Right renal pelvis (tissue), 4 donors: ENCODE data around the gene PNKP. TPM values are rescaled to one million over a fixed set of nuclear protein-coding genes. Genes with fewer than 3 reads are reported as not detected.

Experiments used
- DNase-seq, 4 donors: peaks; one replicate each; pipeline ENCODE4 v3.0.0-alpha.2; 2013; ENCODE audit warnings: low read depth in 4 of 4, low spot score in 3 of 4, missing footprints in 1 of 4
- polyA plus RNA-seq, 4 donors: library from polyadenylated mRNA; unstranded; fragments of 120-200 nt; gene quantifications; one replicate each; pipeline ENCODE4 v1.2.1, GENCODE V29; 2013; ENCODE audit not compliant: insufficient read length in 4 of 4

Gene PNKP
- polyA plus RNA-seq, 4 donors: 42.7 to 57.9 (median 46.3) TPM

DNA sequence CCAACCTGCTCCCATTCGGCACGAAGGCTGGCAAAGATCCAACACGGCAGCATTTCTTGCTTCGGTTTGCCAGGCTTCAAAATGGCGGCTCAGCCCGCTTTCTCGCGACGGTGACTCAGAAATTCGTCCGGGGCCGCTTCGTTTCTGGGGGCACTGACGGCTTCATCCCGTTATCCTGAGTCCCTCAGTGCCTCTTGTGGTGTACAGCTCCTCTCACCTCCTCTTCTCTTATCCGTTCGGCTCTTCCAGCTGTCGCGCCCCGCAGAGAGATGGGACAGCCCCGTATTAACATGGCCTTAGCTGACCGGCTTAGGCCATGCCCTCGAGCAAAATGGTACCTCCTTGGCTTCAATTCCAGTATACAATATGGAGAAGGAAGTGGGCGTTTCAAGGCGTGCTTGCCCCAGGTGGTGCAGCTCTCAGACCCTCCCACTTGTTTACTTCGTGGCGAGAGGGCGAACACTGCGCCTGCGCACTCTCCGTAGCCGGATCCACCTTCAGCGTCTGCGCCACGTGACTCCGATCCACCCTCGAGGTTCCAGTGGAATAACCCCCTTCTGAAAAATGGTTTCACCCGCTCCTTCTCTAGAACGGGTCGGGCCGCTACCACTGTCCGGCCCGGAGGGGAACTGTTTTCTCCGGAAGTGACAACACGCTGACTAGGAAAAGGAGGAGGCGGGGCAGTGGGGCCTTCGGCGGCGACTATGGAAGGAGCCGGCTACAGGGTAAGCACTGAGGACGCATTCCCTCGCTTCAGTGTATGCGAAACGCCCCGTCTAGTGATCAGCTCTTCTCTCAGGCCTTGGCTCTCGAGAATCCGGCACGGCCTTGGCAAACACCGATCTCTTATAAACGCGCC lies 9.9 kb upstream of the PNKP start, which contains the start of the genes AKT1S1 and TBC1D17:
Gene AKT1S1, minus strand, starts transcription at position 336 of the 859 bp plus-strand sequence. CDS start 4,060 bp downstream, outside the sequence.
Gene TBC1D17, plus strand, starts transcription at position 683 of the 859 bp plus-strand sequence. Its CDS starts 22 bp downstream, at position 705.
- peak; percentile 99 to 100 (median 99) for DNase-seq

DNA sequence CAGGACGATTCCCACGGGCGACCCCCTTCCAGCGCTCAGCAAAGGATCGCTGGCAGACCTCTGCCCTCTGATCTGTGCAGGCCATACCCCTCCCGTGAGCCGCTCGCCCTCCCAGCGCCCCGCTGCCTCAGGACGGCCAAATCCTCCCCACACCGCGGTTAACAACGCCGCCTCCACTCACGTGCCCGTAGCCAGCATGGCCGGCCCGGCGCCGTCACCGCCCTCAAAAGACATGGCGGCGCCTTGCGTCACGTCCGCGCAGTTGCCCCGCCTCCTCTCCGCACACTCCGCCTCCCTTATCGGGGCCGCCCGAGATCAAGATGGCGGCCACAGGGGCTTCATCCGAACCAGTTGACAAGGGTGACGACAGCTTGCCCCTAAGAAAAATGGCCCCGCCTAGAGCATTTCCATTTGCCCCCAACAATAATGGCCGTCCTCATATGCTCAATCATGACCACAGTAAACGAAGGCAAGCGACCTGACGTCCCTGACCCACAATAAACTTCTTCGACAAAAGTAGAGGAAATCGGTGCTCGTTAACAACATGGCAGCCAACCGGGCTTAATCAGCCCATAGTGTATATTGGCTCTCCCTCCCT lies 9.1 kb upstream of the PNKP start:
- peak; percentile 96 to 100 (median 98) for DNase-seq

DNA sequence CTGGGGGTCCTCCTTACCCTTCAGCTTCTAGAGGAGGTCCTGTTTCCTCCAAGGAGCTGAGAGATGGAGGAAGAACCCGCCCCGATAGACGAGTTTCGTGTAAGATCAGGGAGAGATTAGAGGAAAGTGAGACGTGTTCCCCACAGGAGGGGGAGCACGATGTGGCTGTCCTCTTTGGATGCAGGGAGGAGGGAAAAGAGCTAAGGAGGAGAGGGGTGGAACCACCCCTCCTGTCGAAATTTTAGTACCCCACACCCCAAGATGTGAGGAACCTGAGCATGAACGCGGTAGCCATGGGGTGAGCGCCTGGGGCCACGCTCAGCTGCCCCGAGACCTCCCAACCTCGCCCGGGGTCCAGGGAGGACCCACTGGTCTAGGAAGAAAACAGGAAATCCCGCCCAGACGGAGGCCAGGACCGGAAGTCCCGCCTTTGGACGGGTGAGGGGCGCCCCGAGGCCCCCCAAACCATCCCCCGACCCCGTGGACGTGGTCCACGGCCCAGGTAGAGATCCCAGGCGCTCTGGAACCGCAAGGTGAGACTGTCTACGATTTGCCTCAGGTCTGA lies 8.6 kb upstream of the PNKP start:
- no peak for DNase-seq

DNA sequence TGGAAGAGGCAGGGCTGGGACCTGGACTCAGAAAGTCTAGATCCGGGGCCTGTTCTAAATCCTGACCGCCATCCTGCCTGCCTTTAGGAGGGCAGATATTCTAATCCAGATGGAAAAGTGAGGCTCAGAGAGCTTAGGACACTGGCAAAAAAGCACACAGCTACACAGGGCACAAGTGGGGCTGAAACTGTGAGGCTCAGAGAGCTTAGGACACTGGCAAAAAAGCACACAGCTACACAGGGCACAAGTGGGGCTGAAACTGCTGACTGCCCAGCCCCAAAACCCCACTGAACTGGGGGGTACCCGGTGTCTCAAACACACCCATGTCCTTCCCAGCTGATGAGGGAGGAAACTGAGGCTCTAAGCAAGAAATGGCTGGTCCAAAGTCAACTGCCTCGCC lies 7.8 kb upstream of the PNKP start:
- no peak for DNase-seq

DNA sequence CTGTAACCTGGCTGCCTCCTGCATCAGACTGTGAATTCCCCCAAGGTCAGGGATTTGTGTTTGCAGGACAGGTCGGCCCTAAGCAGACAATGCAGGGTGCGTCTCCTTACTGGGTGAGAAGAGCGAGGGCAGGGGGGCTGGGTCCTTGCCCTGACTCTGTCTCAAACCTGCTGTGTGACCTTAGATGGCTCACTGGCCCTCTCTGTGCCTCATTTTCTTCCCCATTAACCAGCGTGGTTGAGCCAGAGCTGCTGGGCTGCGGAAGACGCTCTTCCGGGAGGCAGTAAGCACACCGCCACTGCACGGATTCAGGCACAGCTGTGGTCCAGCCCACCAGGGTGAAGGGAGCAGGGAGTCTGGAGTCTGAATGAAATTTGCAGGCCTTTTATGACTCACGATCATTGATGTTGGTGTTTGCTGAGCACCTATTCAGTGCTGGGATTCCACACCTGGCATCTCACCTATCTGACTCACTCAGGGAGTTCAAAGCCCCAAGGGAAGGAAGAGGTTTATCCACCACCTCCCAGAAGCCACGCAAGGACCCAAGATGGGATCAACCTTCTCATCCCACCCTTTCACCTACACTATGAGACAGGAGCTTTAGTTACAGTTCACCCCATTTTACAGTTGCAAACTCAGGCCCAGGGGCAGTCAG lies 7.3 kb upstream of the PNKP start:
- no peak for DNase-seq

DNA sequence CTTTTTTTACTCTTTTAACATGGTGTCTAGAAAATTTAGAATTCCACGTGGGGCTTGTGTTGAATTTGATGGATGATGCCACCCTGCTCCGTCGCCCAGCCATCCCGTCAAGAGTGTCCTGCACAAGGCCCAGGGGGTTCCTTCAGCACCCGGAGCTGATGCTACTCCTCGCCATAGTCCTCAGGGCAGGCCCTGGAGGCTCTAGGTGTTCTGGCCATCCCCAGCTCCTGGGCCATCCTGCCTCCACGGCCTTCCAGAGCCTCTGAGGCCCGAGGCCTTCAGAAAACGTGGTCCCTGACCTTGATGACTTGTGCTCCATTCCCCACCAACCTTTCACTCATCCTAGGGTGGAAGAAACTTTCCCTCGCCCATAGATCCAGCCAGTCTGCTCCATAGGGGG lies 6.5 kb upstream of the PNKP start:
- DNase-seq: no peak

DNA sequence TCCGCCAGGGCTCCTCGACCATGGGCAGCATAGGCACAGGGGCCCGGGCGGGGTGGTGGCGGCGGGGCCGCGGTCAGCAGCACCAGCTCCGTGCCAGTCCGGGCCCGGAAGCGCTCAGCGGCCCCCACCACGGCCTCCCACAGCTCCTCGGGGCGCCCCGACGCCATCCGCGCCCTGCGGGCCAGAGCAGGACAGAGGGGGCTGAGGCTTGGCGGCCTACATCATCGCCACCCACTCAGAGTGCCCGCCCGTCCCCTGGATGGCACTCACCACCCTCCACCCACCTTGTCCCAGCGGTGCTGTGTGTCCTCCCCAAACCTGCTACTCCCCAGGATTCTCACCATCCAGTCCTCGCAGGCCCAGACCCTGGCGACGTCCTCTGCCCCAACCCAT lies 5.7 kb upstream of the PNKP start:
- no peak for DNase-seq

DNA sequence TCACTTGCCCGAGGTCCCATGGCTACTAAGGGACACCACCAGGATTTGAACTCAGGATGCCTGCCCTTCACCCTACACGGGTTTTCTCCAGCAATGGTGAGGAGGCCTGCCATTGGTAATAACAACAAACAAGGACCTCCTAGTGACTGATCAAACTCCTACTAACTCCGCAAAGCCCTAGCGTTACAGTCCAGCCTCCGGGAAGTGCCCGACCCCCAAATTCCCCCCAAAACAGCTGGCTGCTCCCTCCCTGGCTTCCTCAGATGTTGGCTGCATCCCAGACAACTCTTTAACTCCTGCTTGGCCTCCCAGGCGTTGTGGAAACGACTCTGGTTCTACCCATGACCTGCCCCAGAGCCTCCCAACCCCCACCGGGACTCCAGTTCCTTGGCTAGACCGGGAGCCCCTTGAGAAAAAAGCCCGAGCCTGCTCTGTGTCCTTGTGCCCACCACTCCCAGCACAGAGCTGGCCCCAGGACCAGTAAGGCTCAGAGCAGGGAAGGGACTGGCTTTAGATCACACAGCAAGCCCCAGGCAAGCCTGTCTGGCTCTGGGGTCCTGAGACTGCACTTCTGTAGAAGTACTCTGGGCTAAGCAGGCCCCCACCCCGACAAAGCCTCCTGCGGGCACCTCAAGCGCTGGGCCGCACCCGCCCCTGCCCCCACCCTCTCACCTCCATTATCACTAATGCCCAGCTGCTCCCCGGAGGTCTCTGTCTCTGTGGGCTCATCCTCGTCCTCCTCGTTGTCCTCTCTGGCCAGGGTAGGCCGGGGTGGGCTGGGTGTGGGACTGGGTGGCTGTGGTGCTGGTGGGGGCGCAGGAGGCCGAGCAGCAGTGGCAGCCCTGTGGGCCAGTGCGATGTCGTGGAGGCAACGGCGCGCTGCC lies 5.1 kb upstream of the PNKP start:
- DNase-seq: no peak

DNA sequence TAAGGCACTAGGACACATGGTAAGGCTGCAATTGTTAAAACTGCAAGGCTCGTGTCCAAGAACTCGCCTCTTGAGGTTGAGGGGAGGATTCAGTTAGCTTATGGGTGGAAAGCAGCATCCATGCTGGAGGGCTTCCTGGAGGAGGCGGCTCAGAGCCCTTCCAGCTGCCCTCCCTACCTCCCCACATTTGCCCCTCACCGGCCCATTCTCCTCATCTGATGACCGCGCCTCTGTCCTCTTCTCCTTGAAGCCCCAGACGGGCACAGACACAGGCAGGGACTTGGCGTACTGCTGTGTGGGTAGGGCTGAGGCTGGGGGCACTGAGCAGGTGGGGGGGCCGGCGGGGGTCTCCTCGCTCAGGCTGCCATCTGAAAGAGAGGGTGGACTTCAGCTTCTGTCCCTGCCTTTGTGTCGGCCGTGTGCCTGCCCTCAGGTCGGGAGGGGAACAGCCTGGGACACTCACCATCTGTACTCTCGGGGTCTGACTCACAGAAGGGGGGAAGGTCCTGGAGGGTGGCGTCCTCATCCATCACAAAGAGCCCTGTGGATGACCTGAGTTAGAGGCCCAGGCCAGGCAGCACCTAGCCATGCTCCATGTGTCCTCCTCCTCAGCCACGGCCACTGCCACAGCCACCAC lies 4.1 kb upstream of the PNKP start:
- DNase-seq: no peak

DNA sequence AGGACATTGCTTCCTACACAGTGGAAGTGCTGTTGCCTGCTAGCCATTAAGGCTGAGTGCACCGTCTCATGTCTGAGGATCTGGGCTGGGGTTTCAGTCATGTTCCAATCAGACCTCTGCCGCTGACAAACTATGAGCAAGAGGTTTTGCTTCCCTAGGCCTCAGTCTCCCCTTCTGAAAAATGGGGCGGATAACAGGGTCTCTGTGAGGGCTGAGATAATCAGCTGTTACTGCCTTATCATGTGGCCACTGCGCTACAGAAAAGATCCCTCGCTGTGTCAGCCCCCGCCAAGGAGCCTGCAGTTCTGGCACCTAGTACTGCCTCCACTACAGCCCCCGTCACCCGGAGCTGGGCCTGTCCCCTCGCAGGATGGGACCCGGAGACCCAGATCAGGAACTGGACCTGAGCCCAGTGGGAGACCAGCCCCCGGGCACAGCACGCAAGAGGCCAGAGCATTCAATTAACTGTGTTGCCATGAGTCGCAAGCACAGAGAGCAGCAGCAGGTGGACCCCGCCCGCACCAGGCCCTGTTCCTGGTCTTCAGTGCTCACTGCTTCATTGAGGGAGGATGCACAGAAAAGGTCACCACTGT lies 3.0 kb upstream of the PNKP start:
- no peak for DNase-seq

DNA sequence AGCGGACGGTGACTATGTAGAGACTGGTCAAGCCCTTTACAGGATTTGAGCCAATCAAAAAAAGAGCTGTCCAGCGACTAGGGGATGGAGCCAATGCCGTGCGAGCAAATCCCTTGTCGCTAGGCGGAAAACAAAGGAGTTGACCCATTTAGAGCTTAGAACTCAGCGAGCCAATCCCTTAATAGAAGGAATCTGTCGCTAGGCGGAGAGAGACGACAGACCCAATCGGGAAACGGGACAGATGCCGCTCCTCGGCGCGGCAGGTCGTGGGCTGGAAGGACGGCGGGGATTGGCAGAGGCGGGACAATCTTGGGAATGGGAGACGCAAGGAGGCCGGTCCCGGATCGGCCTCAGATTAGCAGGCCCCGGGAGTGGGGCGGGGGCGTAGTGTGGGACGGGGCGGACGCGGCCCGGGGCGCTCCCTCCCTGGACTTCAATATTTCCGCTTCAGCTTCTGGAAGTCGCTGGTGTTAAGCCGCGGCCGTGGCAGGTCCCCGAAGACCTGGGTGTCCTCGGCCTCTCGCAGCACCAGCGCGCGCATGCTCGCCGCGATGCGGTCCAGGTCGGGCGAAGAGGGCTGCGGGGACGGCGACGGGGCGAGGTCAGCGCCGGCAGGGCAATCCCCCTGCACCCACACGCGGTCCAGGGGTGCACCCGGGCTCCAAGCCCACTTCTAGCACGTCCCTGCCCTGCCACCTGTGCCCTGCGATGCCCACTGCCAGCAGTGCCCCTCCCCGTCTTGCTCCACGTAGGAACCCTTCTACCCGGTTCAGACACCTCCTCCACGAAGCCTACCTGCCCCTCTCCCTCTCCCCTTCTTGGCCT lies 2.3 kb upstream of the PNKP start:
- peak; percentile 97 to 99 (median 98) for DNase-seq

DNA sequence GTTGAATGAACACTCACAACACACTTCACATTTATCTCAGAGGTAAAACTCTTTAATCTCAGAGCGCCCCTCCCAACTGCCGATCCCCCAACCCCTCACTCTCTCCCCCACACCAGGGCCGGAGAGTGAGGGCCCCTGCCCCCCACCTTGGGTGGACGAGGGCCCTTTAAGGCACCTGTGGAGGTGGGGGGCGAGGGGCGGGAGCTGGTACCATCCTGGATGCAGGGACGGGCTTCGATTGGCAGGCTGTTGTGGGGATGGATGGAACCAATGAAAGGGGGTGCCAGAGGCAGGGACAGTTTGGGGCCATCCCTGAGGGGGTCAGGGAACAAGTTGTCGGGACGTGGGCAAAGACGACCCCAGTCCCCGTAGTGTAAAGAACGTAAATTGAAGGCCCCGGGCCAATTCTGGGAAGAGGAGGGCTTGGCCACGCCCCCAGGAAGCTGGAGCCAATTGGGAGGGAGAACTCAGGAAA lies 1.7 kb upstream of the PNKP start:
- DNase-seq: no peak

DNA sequence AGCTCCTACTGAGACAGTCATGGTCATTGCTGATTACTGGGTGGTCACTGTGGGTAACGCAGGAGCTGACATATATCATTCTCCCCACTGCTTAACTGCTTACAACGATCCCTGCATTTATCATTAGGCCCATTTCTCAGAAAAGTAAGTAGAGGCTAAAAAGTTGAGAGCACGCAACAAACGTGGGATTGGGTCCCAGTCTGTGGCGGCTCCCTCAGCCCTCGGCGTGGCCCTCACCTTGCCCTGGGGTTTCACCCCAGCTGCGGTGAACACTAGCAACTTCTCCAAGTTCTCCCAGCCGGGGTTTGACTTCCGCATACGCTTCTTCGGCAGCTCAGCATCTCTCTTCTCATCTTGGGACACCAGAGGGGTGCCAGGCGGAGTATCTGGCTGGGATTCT lies 2.5 kb downstream of the PNKP start:
- DNase-seq: no peak

DNA sequence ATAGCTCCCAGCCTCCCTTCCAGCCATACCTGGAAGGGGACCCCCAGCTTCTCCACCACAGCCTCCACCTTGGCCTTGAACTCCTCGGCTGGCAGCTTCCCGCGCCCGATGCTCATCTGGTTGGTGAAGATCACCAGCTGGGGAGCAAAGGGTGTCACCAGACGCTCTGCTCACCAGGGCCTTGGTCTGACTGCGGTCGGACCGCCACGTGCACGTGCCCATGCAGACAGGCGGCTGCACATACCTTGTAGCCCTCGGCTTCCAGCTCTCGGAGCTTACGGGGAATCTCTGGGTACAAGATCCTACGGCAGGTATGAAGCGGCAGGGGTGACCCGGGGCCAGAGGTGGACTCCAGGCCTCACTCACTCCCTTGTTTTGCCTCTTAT lies 3.4 kb downstream of the PNKP start:
- no peak for DNase-seq

DNA sequence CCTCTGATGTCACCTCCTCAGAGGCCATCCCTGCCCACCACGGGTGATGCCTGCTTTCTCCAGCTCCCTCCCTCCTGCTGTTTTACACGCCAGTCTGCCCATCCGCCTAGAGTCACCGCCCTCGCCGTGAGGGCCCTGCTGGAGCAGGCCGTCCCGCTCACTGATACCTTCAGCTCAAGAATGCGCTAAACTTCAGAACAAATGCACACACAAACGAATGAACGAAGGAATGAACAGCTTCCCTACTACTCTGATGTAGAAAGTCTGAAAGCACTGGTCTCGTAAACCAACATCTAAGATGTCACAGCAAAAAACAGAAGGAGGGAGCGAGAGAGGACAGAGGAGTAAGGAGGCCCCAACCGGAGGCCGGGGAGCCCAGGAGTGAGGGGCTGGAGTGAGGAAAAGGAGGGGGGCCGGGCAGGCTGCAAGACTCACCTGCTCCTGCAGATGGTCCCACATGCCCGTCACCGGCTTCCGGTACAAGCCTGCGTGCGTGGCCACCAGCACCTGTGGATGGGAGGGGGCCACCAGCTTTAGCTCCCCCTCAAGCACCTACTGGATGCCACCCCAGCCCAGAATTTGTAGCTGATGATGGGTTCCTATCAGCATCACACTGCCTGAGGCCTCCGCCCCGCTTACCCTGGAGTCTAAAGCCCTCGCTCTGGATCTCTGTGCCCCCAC lies 4.0 kb downstream of the PNKP start:
- DNase-seq: no peak

DNA sequence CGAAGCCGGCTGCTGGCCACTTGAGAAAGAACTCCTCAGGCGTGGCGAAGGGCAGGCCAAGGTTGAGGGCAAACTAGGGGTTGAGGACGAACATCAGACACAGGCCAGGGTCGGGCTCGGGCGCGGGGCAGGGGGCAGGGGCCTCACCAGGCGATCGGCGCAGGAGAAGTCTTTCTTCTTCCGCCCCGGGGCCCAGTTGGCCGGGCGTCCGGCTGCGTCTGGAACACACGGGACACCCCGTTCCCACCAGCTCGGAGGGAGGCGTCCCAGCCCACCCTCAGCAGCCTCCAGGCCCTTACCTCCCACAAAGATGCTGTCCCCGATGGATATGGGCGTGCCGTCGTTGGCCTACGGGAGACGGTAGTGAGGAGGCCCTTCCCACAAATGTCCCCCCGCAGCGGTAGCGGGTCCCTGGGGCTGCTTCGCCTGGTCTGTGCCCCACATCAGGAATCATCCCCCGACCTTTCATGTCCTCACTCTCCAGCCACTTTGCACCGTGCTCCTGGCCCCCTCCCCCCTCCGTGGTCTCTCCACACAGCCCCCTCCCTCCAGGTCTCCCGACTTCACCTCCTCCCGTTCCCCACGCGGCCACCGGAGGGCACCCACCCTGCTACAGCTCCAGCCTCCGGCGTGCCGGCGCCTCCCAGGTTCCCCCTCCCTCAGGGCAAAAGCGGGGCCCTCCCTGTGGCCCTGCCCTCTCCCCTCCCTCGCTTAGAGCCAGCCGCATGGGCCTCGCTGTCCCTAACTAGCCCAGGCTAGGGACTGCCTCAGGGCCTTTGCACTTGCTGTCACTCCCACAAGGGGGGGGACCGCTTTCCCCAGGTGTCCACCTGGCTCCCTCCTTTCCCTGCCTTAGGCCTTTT lies 4.8 kb downstream of the PNKP start:
- no peak for DNase-seq
